Measurements from ENCODE around the gene OR52I2. TPM values are rescaled to one million over a fixed set of nuclear protein-coding genes. Genes with fewer than 3 reads are reported as not detected.

OR52I2 gene
- total and polyA plus RNA-seq, 8 donors, result not detected

GRCh38 chr11:4637662-4638047, 56.1 kb downstream of the OR52I2 start:
- Histone ChIP-seq H3K36me3 (no peaks in the 10 kb centered on the region), H3K4me1 (peaks cover 0 to 9% (median 7%) of the 10 kb centered on the region in 4 donors), H3K4me3 (no peak overlapping the region), H3K27ac (no peak overlapping the region), H3K27me3 (peaks cover 0 to 6% (median 0%) of the 10 kb centered on the region in 3 donors), H3K9me3 (no peaks in the 10 kb centered on the region)
- TF ChIP-seq CTCF (IDR thresholded peaks at IDR 0.05) (no peak), POLR2A (IDR thresholded peaks at IDR 0.05) (no peak), POLR2AphosphoS5 (IDR thresholded peaks at IDR 0.05) (no peak), EP300 (IDR thresholded peaks at IDR 0.05) (no peak)
- WGBS, 5 donors, result 77 to 90% (median 81%) methylated on average over 3 of the region's 3 CpGs
- intact Hi-C loops (cut with DNase I; ENCODE audit: low total_unique reads), result loop anchor here (5.0 to 10.0 kb wide), 2 partner anchors 187 to 370 kb away; partner anchors contain the start of gene OR51F2
- no peak for DNase-seq

GRCh38 chr11:4639931-4640330, 58.4 kb downstream of the OR52I2 start:
- H3K4me1 ChIP-seq, result peaks cover 0 to 17% (median 7%) of the 10 kb centered on the region in 4 donors
- WGBS, 5 donors, result 87 to 95% (median 91%) methylated on average over 6 of the region's 6 CpGs
- no peaks in the 10 kb centered on the region for H3K36me3 ChIP-seq
- H3K27me3 ChIP-seq, result peaks cover 0 to 15% (median 0%) of the 10 kb centered on the region in 3 donors
- no peak for TF ChIP-seq POLR2A (IDR thresholded peaks at IDR 0.05)
- no peak for TF ChIP-seq POLR2AphosphoS5 (IDR thresholded peaks at IDR 0.05)
- TF ChIP-seq EP300 (IDR thresholded peaks at IDR 0.05), result no peak
- no peak for TF ChIP-seq CTCF (IDR thresholded peaks at IDR 0.05)
- intact Hi-C loops (cut with DNase I; ENCODE audit: low total_unique reads), result loop anchor here (5.0 to 10.0 kb wide), 2 partner anchors 185 to 367 kb away; partner anchors contain the start of gene OR51F2
- H3K27ac ChIP-seq, result no peak overlapping the region
- no peak overlapping the region for H3K4me3 ChIP-seq
- H3K9me3 ChIP-seq, result no peaks in the 10 kb centered on the region
- no peak for DNase-seq

- no peak for DNase-seq
- Histone ChIP-seq H3K27me3 (peaks cover 0 to 15% (median 0%) of the 10 kb centered on the region in 3 donors), H3K36me3 (no peaks in the 10 kb centered on the region), H3K4me1 (peaks cover 0 to 27% (median 7%) of the 10 kb centered on the region in 4 donors), H3K27ac (no peak overlapping the region), H3K4me3 (no peak overlapping the region), H3K9me3 (no peaks in the 10 kb centered on the region)
- no peak for TF ChIP-seq POLR2A (IDR thresholded peaks at IDR 0.05)
- no peak for TF ChIP-seq POLR2AphosphoS5 (IDR thresholded peaks at IDR 0.05)
- no peak for TF ChIP-seq EP300 (IDR thresholded peaks at IDR 0.05)
- TF ChIP-seq CTCF (IDR thresholded peaks at IDR 0.05), result no peak
- WGBS, 5 donors, result 85 to 94% (median 89%) methylated on average over 7 of the region's 7 CpGs
- intact Hi-C loops (cut with DNase I; ENCODE audit: low total_unique reads), result no loop called here
Observed at GRCh38 chr11:4641501-4641900, 60.0 kb downstream of the OR52I2 start.

- H3K4me1 ChIP-seq, result peaks cover 0 to 27% (median 3%) of the 10 kb centered on the region in 4 donors
- intact Hi-C loops (cut with DNase I; ENCODE audit: low total_unique reads), result no loop called here
- WGBS, 5 donors, result 76 to 87% (median 85%) methylated on average over 7 of the region's 7 CpGs
- H3K9me3 ChIP-seq, result no peaks in the 10 kb centered on the region
- no peak overlapping the region for H3K4me3 ChIP-seq
- H3K27me3 ChIP-seq, result peaks cover 0 to 14% (median 0%) of the 10 kb centered on the region in 3 donors
- no peak for DNase-seq
- H3K36me3 ChIP-seq, result no peaks in the 10 kb centered on the region
- TF ChIP-seq POLR2A (IDR thresholded peaks at IDR 0.05) (no peak), POLR2AphosphoS5 (IDR thresholded peaks at IDR 0.05) (no peak), CTCF (IDR thresholded peaks at IDR 0.05) (no peak), EP300 (IDR thresholded peaks at IDR 0.05) (no peak)
- H3K27ac ChIP-seq, result no peak overlapping the region
Observed at GRCh38 chr11:4642043-4642442, 60.5 kb downstream of the OR52I2 start.

Other genes with a start within 250 kb of the OR52I2 start
- gene OR52B4, start 213.4 kb upstream of the OR52I2 start, total RNA-seq, result not detected
- gene OR52B4, start 213.4 kb upstream of the OR52I2 start, polyA plus RNA-seq, result not detected
- gene TRIM21, start 188.0 kb upstream of the OR52I2 start, total RNA-seq, result 10 to 100 TPM; 11.7 to 22.8 (median 15.2) TPM
- 10 to 100 TPM; 18.1 to 30.2 (median 25.8) TPM for gene TRIM21, start 188.0 kb upstream of the OR52I2 start, polyA plus RNA-seq
- gene OR52K2, start 132.4 kb upstream of the OR52I2 start, total RNA-seq, result not detected
- gene OR52K2, start 132.4 kb upstream of the OR52I2 start, polyA plus RNA-seq, result not detected
- gene OR52K1, start 99.1 kb upstream of the OR52I2 start, total RNA-seq, result not detected
- gene OR52K1, start 99.1 kb upstream of the OR52I2 start, polyA plus RNA-seq, result not detected
- not detected for gene OR52M1, start 36.6 kb upstream of the OR52I2 start, total RNA-seq
- gene OR52M1, start 36.6 kb upstream of the OR52I2 start, polyA plus RNA-seq, result not detected
- not detected for gene OR52I1, start 12.3 kb downstream of the OR52I2 start, total RNA-seq
- not detected for gene OR52I1, start 12.3 kb downstream of the OR52I2 start, polyA plus RNA-seq
- 10 to 100 TPM in 3 of 5 donors, 1 to 10 TPM in 1, not detected in 1; 4.5 to 32.0 (median 16.8) TPM for gene TRIM68, start 26.5 kb downstream of the OR52I2 start, total RNA-seq
- 10 to 100 TPM in 1 of 3 donors, 1 to 10 TPM in 2; 6.5 to 12.1 (median 7.0) TPM for gene TRIM68, start 26.5 kb downstream of the OR52I2 start, polyA plus RNA-seq
- gene OR51D1, start 55.7 kb downstream of the OR52I2 start, total RNA-seq, result not detected
- not detected for gene OR51D1, start 55.7 kb downstream of the OR52I2 start, polyA plus RNA-seq
- 1 to 10 TPM in 2 of 5 donors, not detected in 3; 1.5 to 2.5 TPM for gene OR51E1, start 62.2 kb downstream of the OR52I2 start, total RNA-seq
- under 1 TPM in 2 of 3 donors, not detected in 1; 0.18 to 0.25 TPM for gene OR51E1, start 62.2 kb downstream of the OR52I2 start, polyA plus RNA-seq
- 10 to 100 TPM in 1 of 5 donors, under 1 TPM in 1, not detected in 3; 0.37 to 26.1 TPM for gene OR51E2, start 116.1 kb downstream of the OR52I2 start, total RNA-seq
- under 1 TPM in 1 of 3 donors, not detected in 2; 0.05 TPM for gene OR51E2, start 116.1 kb downstream of the OR52I2 start, polyA plus RNA-seq
- gene MMP26, start 123.0 kb downstream of the OR52I2 start, total RNA-seq, result not detected
- not detected for gene MMP26, start 123.0 kb downstream of the OR52I2 start, polyA plus RNA-seq
- gene OR51F1, start 188.2 kb downstream of the OR52I2 start, total RNA-seq, result not detected
- gene OR51F1, start 188.2 kb downstream of the OR52I2 start, polyA plus RNA-seq, result not detected
- not detected for gene OR52R1, start 222.6 kb downstream of the OR52I2 start, total RNA-seq
- gene OR52R1, start 222.6 kb downstream of the OR52I2 start, polyA plus RNA-seq, result not detected
- not detected for gene OR51F2, start 239.6 kb downstream of the OR52I2 start, total RNA-seq
- not detected for gene OR51F2, start 239.6 kb downstream of the OR52I2 start, polyA plus RNA-seq